NCI-H526 treated with DMSO at 0.1 percent for 48 hours (cell line): ENCODE results near the gene PGD.
A peak's percentile ranks its signal among the peaks of the same experiment; 100 is the strongest.
"Not testable (repeated sequence)": the region's sequence is repeated elsewhere in the genome, so short reads cannot be mapped to it uniquely, and the experiment has no call there.

ENCODE experiments used
- DNase-seq: peaks from one replicate; lab custom pipeline; 2025; lab: John Stamatoyannopoulos, UW

The PGD gene

DNA sequence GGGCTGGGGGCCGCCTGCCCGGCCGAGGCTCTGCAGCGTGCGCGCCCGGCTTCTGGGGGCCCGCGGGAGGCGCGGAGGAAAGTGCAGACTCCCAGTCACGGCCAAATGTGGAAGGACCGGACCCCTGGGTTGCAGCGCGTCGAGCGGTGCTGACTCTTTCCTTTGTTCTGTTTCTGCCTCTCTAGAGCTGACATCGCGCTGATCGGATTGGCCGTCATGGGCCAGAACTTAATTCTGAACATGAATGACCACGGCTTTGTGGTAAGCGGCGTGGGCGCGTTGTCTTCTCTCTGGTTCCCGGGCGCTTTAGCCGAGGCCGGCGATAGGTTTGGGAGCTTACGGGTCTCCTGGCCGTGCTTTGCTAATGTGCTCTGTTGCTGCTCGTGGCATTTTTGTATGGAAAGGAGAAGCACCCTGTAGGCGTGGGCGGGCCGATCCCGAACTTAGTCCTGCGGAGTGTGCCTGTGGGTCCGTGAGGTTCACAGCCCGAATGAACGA is 629 bp downstream of the PGD start:
- DNase-seq, result no peak

- DNase-seq, result no peak
Observed at GRCh38 chr1:10400013-10400412, 1.1 kb downstream of the PGD start.

GRCh38 chr1:10401281-10401680 is 2.4 kb downstream of the PGD start:
- DNase-seq, result no peak

GRCh38 chr1:10402729-10403274 is 3.9 kb downstream of the PGD start:
- DNase-seq, result no peak

- no peak for DNase-seq
Observed at GRCh38 chr1:10407201-10407600, 8.3 kb downstream of the PGD start.

GRCh38 chr1:10415211-10415930 is 16.5 kb downstream of the PGD start:
- DNase-seq, result no peak

DNA sequence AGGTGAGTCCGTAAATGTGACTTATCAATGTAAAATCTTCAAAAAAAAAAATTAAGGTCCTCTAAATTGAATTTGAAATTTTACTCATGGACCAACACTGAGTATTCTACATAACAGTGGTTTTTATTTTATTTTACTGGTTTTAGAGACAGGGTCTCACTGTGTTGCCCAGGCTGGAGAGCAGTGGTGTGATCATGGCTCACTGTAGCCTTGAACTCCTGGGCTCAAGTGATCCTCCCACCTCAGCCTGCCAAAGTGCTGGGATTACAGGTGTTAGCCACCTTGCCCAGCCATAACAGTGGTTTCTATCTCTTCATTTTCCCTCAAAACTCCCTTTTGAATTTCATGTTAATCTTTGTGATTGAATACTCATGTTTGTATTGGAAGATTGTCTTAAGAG is 17.1 kb downstream of the PGD start:
- not testable (repeated sequence) for DNase-seq

DNA sequence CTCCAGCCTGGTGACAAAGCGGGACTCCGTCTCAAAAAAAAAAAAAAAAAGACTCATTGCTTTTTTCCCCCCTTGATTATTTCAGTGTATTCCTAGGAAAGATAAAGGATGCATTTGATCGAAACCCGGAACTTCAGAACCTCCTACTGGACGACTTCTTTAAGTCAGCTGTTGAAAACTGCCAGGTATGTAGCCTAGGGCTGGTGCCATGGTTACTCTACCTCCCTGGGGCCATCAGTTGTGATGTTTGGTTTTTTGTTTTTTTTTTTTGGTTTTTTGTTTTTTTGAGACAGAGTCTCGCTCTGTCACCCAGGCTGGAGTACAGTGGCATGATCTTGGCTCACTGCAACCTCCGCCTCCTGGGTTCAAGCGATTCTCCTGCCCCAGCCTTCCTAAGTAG is 19.9 kb downstream of the PGD start:
- DNase-seq, result not testable (repeated sequence)

DNA sequence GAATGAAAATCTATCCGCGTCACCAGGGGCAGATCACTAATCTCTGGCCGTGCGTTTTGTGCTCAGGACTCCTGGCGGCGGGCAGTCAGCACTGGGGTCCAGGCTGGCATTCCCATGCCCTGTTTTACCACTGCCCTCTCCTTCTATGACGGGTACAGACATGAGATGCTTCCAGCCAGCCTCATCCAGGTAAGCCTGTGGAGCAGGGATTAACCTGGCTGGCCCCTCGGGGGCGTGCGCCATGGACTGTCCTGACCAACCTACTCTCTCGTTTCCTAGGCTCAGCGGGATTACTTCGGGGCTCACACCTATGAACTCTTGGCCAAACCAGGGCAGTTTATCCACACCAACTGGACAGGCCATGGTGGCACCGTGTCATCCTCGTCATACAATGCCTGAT is 20.5 kb downstream of the PGD start:
- no peak for DNase-seq

DNA sequence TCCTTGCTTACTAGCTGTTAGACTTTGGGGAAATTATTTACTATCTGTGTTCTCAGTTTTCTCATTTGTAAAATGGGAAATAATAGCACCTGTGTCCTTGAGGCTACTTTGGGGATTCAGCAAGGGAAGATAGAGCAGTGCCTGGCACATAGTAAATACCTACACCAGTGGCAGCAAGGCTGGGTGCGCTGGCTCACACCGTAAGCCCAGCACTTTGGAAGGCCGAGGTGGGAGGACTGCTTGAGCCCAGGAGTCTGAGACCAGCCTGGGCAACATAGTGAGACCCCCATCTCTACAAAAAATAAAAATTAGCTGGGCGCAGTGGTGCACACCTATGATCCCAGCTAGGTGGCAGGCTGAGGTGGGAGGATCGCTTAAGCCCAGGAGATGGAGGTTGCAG is 22.8 kb downstream of the PGD start:
- no peak for DNase-seq

DNA sequence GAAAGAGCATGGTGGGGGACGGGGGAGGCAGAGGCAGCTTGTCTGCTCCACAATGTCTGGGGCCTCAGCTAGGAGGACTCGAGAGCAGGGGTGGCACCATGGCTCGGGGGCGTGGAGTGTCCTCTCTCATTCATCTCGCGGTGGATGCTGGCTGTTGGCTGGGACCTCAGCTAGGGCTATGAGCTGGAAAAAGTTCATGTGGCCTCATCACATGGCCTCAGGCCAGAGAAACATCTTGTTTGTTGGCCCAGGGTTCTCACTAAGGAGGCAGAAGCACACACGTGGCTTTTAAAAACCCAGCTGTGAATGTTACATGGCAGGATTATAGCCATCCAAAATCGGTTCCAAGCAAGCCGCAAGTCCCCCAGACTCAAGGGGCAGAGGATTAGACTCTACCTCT is 25.2 kb downstream of the PGD start:
- no peak for DNase-seq

GRCh38 chr1:10424651-10425050 is 25.8 kb downstream of the PGD start:
- DNase-seq, result no peak

DNA sequence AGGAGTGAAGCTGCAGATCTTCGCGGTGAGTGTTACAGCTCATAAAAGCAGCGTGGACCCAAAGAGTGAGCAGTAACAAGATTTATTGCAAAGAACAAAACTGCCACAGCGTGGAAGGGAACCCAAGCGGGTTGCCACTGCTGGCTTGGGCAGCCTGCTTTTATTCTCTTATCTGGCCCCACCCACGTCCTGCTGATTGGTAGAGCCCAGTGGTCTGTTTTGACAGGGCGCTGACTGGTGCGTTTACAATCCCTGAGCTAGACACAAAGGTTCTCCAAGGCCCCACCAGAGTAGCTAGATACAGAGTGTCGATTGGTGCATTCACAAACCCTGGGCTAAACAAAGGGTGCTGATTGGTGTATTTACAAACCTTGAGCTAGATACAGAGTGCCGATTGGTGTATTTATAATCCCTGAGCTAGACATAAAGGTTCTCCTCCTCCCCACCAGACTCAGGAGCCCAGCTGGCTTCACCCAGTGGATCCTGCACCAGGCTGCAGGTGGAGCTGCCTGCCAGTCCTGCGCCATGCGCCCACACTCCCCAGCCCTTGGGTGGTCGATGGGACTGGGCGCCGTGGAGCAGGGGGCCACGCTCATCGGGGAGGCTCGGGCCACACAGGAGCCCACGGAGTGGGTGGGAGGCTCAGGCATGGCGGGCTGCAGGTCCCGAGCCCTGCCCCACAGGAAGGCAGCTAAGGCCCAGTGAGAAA is 27.1 kb downstream of the PGD start:
- DNase-seq, result not testable (repeated sequence)

GRCh38 chr1:10426535-10426848 is 27.6 kb downstream of the PGD start:
- DNase-seq, result not testable (repeated sequence)

- no peak for DNase-seq
Observed at GRCh38 chr1:10428984-10429383, 30.1 kb downstream of the PGD start.

GRCh38 chr1:10429868-10430215 is 31.0 kb downstream of the PGD start:
- DNase-seq, result no peak

- DNase-seq, result peak; percentile 56
Observed at GRCh38 chr1:10430216-10431069, 31.6 kb downstream of the PGD start, which contains the start of gene CENPS. CENPS (plus strand) TSS chr1:10430433; CDS start chr1:10430518, 85 bp downstream.

DNA sequence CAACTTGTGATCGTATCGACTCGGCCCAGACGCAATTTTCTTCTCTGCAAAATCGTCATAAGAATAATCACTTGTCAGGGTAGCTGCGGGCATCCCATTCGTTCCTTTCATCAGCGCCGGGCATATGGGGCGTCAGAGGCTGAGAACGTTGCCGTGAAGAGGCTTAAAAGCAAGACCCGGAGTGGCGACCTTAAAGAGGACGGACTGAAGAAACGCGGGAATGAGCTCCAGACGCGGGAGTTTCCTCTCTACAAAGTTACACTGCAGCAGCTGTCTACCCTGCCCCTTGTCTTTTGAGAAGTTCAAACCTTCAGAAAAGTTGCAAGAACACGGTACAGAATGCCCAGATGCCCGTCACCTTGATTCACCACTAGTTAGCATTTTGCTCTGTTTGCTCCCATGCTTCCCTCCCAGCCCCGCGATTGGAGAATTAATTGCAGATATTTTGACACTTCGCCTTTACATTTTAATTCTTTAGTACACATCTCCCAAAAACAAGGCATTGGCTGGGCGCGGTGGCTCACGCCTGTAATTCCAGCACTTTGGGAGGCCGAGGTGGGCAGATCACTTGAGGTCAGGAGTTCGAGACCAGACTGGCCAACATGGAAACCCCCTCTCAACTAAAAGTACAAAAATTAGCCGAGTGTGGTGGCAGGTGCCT is 32.3 kb downstream of the PGD start:
- DNase-seq, result no peak

DNA sequence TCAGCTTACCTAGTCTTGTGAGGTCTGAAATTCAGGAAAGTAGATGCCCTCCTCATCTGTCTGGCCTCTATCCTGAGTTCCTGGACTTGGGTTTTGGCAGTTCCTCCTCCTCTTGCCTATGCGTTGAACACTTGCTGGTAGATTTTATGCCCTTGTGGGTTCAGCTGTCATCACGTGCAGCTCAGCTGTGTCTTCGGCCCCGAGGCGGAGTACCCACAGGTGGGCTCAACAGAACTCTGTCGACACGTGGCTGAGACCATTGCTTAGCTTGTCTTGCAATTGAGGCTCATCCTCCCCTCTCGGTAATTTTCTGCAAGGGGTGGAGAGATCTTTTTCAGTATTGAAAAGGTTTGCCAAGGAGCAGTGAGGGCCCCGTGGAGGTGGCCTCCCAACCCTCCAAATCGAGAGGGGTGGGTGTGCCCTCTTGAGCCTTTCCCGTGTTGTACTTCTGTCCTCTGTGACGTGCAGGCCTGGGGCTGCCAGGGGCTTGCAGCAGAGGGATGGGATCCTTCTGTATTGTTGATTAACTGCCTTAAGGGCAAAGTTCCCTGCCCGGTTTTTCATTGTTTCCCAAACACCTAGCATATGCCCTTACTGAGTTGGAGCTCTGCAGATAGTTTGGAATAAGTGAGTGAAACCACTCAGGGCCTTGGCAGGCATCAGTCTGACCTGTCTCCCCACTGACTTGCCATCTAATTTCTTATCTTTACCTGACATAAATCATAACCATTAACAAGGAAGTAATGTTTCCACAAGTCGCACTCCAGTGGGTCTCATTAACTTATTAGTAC is 34.2 kb downstream of the PGD start:
- no peak for DNase-seq

- no peak for DNase-seq
Observed at GRCh38 chr1:10433790-10434189, 34.9 kb downstream of the PGD start.

GRCh38 chr1:10434590-10434989 is 35.7 kb downstream of the PGD start:
- DNase-seq, result no peak
